HL-60 (cell line): ENCODE data around the gene UBE2E2.

Source experiments
- GABPA ChIP-seq: IDR thresholded peaks from 2 replicates; pipeline ENCODE4 v1.6.1; 2012; ENCODE audit warnings: low read depth
- POLR2AphosphoS5 ChIP-seq: IDR thresholded peaks from 2 replicates; pipeline ENCODE4 v1.6.1; 2012; ENCODE audit warnings: low read depth
- TF ChIP-seq, protein P1 (sequence below): IDR thresholded peaks from one replicate; pipeline ENCODE4 v1.5.1; 2011; ENCODE audit warnings: low read length, control low read depth, inconsistent platforms; ENCODE audit not compliant: insufficient read depth
- TF ChIP-seq, protein P2 (sequence below): IDR thresholded peaks from 2 replicates; pipeline ENCODE4 v1.6.1; 2012; ENCODE audit warnings: low read depth; ENCODE audit not compliant: insufficient replicate concordance

DNA sequence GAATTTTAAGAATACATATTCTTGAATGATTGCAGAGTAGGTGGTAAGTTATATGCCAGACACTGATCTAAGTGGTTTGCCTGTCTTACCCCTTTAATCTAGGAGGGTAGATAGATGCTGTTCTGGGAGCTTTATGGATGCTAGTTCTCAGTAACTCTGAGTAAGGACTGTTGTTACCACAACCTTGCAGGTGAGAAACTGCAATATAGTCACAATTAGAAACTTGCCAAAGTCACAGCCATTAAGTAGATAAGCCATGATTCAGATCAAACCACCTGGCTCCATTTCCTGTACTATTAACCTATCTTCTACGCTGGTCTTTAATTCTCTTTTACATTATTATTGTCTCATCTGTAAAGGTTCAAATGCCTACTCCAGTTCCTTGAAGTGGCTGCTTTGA lies 46.8 kb downstream of the UBE2E2 start:
- TF ChIP-seq, protein P1, sequence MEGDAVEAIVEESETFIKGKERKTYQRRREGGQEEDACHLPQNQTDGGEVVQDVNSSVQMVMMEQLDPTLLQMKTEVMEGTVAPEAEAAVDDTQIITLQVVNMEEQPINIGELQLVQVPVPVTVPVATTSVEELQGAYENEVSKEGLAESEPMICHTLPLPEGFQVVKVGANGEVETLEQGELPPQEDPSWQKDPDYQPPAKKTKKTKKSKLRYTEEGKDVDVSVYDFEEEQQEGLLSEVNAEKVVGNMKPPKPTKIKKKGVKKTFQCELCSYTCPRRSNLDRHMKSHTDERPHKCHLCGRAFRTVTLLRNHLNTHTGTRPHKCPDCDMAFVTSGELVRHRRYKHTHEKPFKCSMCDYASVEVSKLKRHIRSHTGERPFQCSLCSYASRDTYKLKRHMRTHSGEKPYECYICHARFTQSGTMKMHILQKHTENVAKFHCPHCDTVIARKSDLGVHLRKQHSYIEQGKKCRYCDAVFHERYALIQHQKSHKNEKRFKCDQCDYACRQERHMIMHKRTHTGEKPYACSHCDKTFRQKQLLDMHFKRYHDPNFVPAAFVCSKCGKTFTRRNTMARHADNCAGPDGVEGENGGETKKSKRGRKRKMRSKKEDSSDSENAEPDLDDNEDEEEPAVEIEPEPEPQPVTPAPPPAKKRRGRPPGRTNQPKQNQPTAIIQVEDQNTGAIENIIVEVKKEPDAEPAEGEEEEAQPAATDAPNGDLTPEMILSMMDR = no peak
- TF ChIP-seq POLR2AphosphoS5 = no peak
- TF ChIP-seq, protein P2, sequence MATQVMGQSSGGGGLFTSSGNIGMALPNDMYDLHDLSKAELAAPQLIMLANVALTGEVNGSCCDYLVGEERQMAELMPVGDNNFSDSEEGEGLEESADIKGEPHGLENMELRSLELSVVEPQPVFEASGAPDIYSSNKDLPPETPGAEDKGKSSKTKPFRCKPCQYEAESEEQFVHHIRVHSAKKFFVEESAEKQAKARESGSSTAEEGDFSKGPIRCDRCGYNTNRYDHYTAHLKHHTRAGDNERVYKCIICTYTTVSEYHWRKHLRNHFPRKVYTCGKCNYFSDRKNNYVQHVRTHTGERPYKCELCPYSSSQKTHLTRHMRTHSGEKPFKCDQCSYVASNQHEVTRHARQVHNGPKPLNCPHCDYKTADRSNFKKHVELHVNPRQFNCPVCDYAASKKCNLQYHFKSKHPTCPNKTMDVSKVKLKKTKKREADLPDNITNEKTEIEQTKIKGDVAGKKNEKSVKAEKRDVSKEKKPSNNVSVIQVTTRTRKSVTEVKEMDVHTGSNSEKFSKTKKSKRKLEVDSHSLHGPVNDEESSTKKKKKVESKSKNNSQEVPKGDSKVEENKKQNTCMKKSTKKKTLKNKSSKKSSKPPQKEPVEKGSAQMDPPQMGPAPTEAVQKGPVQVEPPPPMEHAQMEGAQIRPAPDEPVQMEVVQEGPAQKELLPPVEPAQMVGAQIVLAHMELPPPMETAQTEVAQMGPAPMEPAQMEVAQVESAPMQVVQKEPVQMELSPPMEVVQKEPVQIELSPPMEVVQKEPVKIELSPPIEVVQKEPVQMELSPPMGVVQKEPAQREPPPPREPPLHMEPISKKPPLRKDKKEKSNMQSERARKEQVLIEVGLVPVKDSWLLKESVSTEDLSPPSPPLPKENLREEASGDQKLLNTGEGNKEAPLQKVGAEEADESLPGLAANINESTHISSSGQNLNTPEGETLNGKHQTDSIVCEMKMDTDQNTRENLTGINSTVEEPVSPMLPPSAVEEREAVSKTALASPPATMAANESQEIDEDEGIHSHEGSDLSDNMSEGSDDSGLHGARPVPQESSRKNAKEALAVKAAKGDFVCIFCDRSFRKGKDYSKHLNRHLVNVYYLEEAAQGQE = no peak
- no peak for TF ChIP-seq GABPA
